H9 (cell line): ENCODE measurements around the gene ZCWPW2. TPM values are rescaled to one million over a fixed set of nuclear protein-coding genes. Genes with fewer than 3 reads are reported as not detected.

Experiments
- DNase-seq: peaks from one replicate; pipeline ENCODE4 v3.0.0-alpha.2; 2017
- H2AFZ ChIP-seq: one replicate; pipeline ENCODE4 v1.6.1; 2013; ENCODE audit warnings: mild to moderate bottlenecking, low read length, control low read depth, moderate library complexity
- H2AK5ac ChIP-seq: 2 replicates; pipeline ENCODE4 v1.6.1; 2013; ENCODE audit warnings: low read length, control low read depth, mixed read lengths; ENCODE audit not compliant: insufficient read length
- H2BK120ac ChIP-seq: one replicate; pipeline ENCODE4 v1.6.1; 2013; ENCODE audit warnings: low read depth, mild to moderate bottlenecking, low read length, control low read depth, inconsistent platforms; ENCODE audit not compliant: poor library complexity, severe bottlenecking
- H2BK12ac ChIP-seq: 2 replicates; pipeline ENCODE4 v1.6.1; 2013; ENCODE audit warnings: low read length, control low read depth, mixed read lengths, low read depth; ENCODE audit not compliant: insufficient read length
- H2BK15ac ChIP-seq: 2 replicates; pipeline ENCODE4 v1.6.1; 2013; ENCODE audit warnings: low read depth, low read length, control low read depth
- H2BK20ac ChIP-seq: one replicate; pipeline ENCODE4 v1.6.1; 2013; ENCODE audit warnings: low read depth, mild to moderate bottlenecking, low read length, control low read depth, inconsistent platforms; ENCODE audit not compliant: poor library complexity, severe bottlenecking
- H2BK5ac ChIP-seq: 2 replicates; pipeline ENCODE4 v1.6.1; 2013; ENCODE audit warnings: low read length, control low read depth, mixed read lengths; ENCODE audit not compliant: insufficient read length
- H3K14ac ChIP-seq: 2 replicates; pipeline ENCODE4 v1.6.1; 2013; ENCODE audit warnings: low read length, control low read depth; ENCODE audit not compliant: insufficient read depth
- H3K18ac ChIP-seq: 2 replicates; pipeline ENCODE4 v1.6.1; 2013; ENCODE audit warnings: low read depth, mild to moderate bottlenecking, mixed read lengths, low read length, control low read depth; ENCODE audit not compliant: insufficient read length
- H3K23ac ChIP-seq: 2 replicates; pipeline ENCODE4 v1.6.1; 2013; ENCODE audit warnings: low read length, control low read depth, mixed read lengths, low read depth; ENCODE audit not compliant: insufficient read length
- H3K23me2 ChIP-seq: 2 replicates; pipeline ENCODE4 v1.6.1; 2013; ENCODE audit warnings: low read depth, mild to moderate bottlenecking, mixed read lengths, low read length, control low read depth; ENCODE audit not compliant: insufficient read length, poor library complexity, severe bottlenecking
- H3K27ac ChIP-seq: 2 replicates; pipeline ENCODE4 v1.5.1; 2013; ENCODE audit warnings: low read length, control low read depth, mixed read lengths, low read depth; ENCODE audit not compliant: insufficient read length
- H3K27me3 ChIP-seq: 2 replicates; pipeline ENCODE4 v1.6.1; 2013; ENCODE audit warnings: low read length, control low read depth, inconsistent platforms; ENCODE audit not compliant: insufficient read depth
- H3K4ac ChIP-seq: 2 replicates; pipeline ENCODE4 v1.6.1; 2013; ENCODE audit warnings: low read depth, mild to moderate bottlenecking, control low read depth, inconsistent platforms, low read length, moderate library complexity
- H3K4me1 ChIP-seq: 2 replicates; pipeline ENCODE4 v1.6.1; 2013; ENCODE audit warnings: low read length, control low read depth, inconsistent platforms; ENCODE audit not compliant: insufficient read depth
- H3K4me2 ChIP-seq: 2 replicates; pipeline ENCODE4 v1.6.1; 2013; ENCODE audit warnings: low read length, control low read depth, mixed read lengths; ENCODE audit not compliant: insufficient read length, insufficient read depth
- H3K56ac ChIP-seq: 2 replicates; pipeline ENCODE4 v1.6.1; 2013; ENCODE audit warnings: low read depth, mild to moderate bottlenecking, mixed read lengths, low read length, control low read depth; ENCODE audit not compliant: insufficient read length
- H3K79me1 ChIP-seq: 2 replicates; pipeline ENCODE4 v1.6.1; 2013; ENCODE audit warnings: low read depth, mild to moderate bottlenecking, moderate library complexity, low read length, control low read depth, inconsistent platforms; ENCODE audit not compliant: insufficient read depth, poor library complexity, severe bottlenecking
- H3K79me2 ChIP-seq: 2 replicates; pipeline ENCODE4 v1.6.1; 2013; ENCODE audit warnings: low read length, control low read depth, inconsistent platforms; ENCODE audit not compliant: insufficient read depth
- H3K9ac ChIP-seq: 2 replicates; pipeline ENCODE4 v1.6.1; 2013; ENCODE audit warnings: low read length, control low read depth, mixed read lengths; ENCODE audit not compliant: insufficient read length; ENCODE audit errors: extremely low read depth
- H3K9me3 ChIP-seq: one replicate; pipeline ENCODE4 v1.6.1; 2013; ENCODE audit warnings: low read depth, low read length, inconsistent platforms; ENCODE audit not compliant: control insufficient read depth
- H3T11ph ChIP-seq: one replicate; pipeline ENCODE4 v1.6.1; 2013; ENCODE audit warnings: mild to moderate bottlenecking, low read length, control low read depth, inconsistent platforms
- H4K20me1 ChIP-seq: one replicate; pipeline ENCODE4 v1.6.1; 2013; ENCODE audit not compliant: control insufficient read depth, insufficient read length, insufficient read depth
- H4K5ac ChIP-seq: 2 replicates; pipeline ENCODE4 v1.6.1; 2013; ENCODE audit warnings: low read depth, mild to moderate bottlenecking, mixed read lengths, low read length, control low read depth; ENCODE audit not compliant: insufficient read length
- H4K8ac ChIP-seq: replicated peaks from 2 replicates; pipeline ENCODE4 v1.6.1; 2013; ENCODE audit warnings: low read length, control low read depth, mixed read lengths, low read depth; ENCODE audit not compliant: insufficient read length
- H4K91ac ChIP-seq: 2 replicates; pipeline ENCODE4 v1.6.1; 2013; ENCODE audit warnings: low read depth, mild to moderate bottlenecking, moderate library complexity, mixed read lengths, low read length, control low read depth; ENCODE audit not compliant: insufficient read length
- H3K27ac Mint-ChIP-seq, 3 experiments: 2 replicates in 2 of 3; 3 replicates in 1 of 3; pipeline ENCODE4 v1.8.0; 2020 to 2021; ENCODE audit warnings: mixed read lengths in 3 of 3, mild to moderate bottlenecking in 1 of 3, moderate library complexity in 1 of 3
- H3K27me3 Mint-ChIP-seq: 2 replicates; pipeline ENCODE4 v1.8.0; 2021; ENCODE audit warnings: low read depth, mild to moderate bottlenecking, moderate library complexity, mixed read lengths
- H3K36me3 Mint-ChIP-seq, 3 experiments: 2 replicates in 2 of 3; 3 replicates in 1 of 3; pipeline ENCODE4 v1.8.0; 2020 to 2021; ENCODE audit warnings: low read depth in 3 of 3, mixed read lengths in 3 of 3; ENCODE audit not compliant: insufficient read depth in 1 of 3
- H3K4me1 Mint-ChIP-seq, 2 experiments: 2 replicates each; pipeline ENCODE4 v1.8.0; 2020; ENCODE audit warnings: mixed read lengths in 2 of 2
- H3K4me3 Mint-ChIP-seq, 2 experiments: 2 replicates in 1 of 2; 3 replicates in 1 of 2; pipeline ENCODE4 v1.8.0; 2020 to 2021; ENCODE audit warnings: mild to moderate bottlenecking in 2 of 2, mixed read lengths in 2 of 2, moderate library complexity in 1 of 2
- H3K9me3 Mint-ChIP-seq, 2 experiments: 2 replicates in 1 of 2; 3 replicates in 1 of 2; pipeline ENCODE4 v1.8.0; 2020; ENCODE audit warnings: mild to moderate bottlenecking in 2 of 2, mixed read lengths in 2 of 2, moderate library complexity in 1 of 2
- CTCF ChIP-seq: fragments of 200-600 bp; sonication (generic); conservative IDR thresholded peaks from 3 replicates; pipeline ENCODE4 v1.8.0; 2021; ENCODE audit warnings: antibody characterized with exemption, mild to moderate bottlenecking
- WGBS: extraction: QIAGEN DNeasy Blood & Tissue Kit; methylation state at CpG from one replicate; pipeline ENCODE4 v1.1.7; 2013; ENCODE audit warnings: missing lambda C conversion rate, low lambda C conversion rate, mixed read lengths; ENCODE audit not compliant: insufficient read length; ENCODE audit errors: extremely low coverage; 5-methylcytosine and 5-hydroxymethylcytosine counted together
- total RNA-seq: library from RNA; stranded (reverse); gene quantifications from 2 replicates; pipeline ENCODE4 v1.2.1, GENCODE V29; 2021

Gene ZCWPW2
- total RNA-seq, 1 experiment from 2014 or later = 0.35 TPM

GRCh38 chr3:28316226-28316625 is 32.3 kb upstream of the ZCWPW2 start:
- Histone ChIP-seq H4K8ac (no peak overlapping the region), H3K79me2 (no peaks in the 10 kb centered on the region), H3K27ac (no peak overlapping the region), H3K4me2 (no peak overlapping the region), H3K4ac (no peak overlapping the region), H2BK120ac (no peak overlapping the region), H4K20me1 (no peaks in the 10 kb centered on the region), H3K18ac (no peak overlapping the region), H3K14ac (no peak overlapping the region), H2BK20ac (no peak overlapping the region), H4K91ac (no peak overlapping the region), H3K9ac (no peak overlapping the region), H2BK15ac (no peak overlapping the region), H3T11ph (no peak overlapping the region), H3K23ac (no peak overlapping the region), H3K56ac (no peak overlapping the region), H4K5ac (no peak overlapping the region), H3K23me2 (no peaks in the 10 kb centered on the region), H3K27me3 (no peaks in the 10 kb centered on the region), H2AK5ac (no peak overlapping the region), H2BK12ac (no peak overlapping the region), H3K79me1 (no peaks in the 10 kb centered on the region), H3K9me3 (no peaks in the 10 kb centered on the region), H2BK5ac (no peak overlapping the region), H2AFZ (no peak overlapping the region), H3K4me1 (no peaks in the 10 kb centered on the region)
- no peak overlapping the region for H3K27ac Mint-ChIP-seq
- no peaks in the 10 kb centered on the region for H3K9me3 Mint-ChIP-seq
- WGBS = no CpG with 5 or more reads among the region's 2 CpGs
- H3K27me3 Mint-ChIP-seq = no peaks in the 10 kb centered on the region
- DNase-seq = no peak
- H3K36me3 Mint-ChIP-seq = peaks cover 0 to 12% (median 4%) of the 10 kb centered on the region in 3 experiments; a peak in 3 of 7 replicates
- no peak for TF ChIP-seq CTCF
- H3K4me3 Mint-ChIP-seq = no peak overlapping the region
- H3K4me1 Mint-ChIP-seq = peaks cover 5 to 6% of the 10 kb centered on the region in 2 experiments; a peak in 2 of 4 replicates
